Measurements from ENCODE around the gene MAN1B1.
"Not testable (repeated sequence)": the region's sequence is repeated elsewhere in the genome, so short reads cannot be mapped to it uniquely, and the experiment has no call there.

The MAN1B1 gene

GRCh38 chr9:137052293-137052692, 34.5 kb upstream of the MAN1B1 start:
- no peak for FAIRE-seq

GRCh38 chr9:137052998-137053943, 33.5 kb upstream of the MAN1B1 start:
- no peak for DNase-seq (ENCODE audit: insufficient read length, low spot score)
- FAIRE-seq: no peak

More at GRCh38 chr9:137052293-137052692, 34.5 kb upstream of the MAN1B1 start:
- no peak for DNase-seq (ENCODE audit: insufficient read length, low spot score)

- DNase-seq (ENCODE audit: insufficient read length, low spot score): no peak
- FAIRE-seq: no peak
These were observed 32.5 kb upstream of the MAN1B1 start, which contains the start of gene ENTPD2 for GRCh38 chr9:137053944-137054931. TSS of gene ENTPD2 (minus strand) at chr9:137054061. CDS start at chr9:137053997, 64 bp downstream.

GRCh38 chr9:137054932-137055384, 31.8 kb upstream of the MAN1B1 start:
- DNase-seq (ENCODE audit: insufficient read length, low spot score): no peak
- no peak for FAIRE-seq

GRCh38 chr9:137055385-137056364, 31.1 kb upstream of the MAN1B1 start:
- FAIRE-seq (no peak), DNase-seq (ENCODE audit: insufficient read length, low spot score) (no peak)

- DNase-seq (ENCODE audit: insufficient read length, low spot score) (no peak), FAIRE-seq (no peak)
These were observed 29.9 kb upstream of the MAN1B1 start for GRCh38 chr9:137056739-137057415.

- no peak for DNase-seq (ENCODE audit: insufficient read length, low spot score)
These were observed 29.2 kb upstream of the MAN1B1 start for GRCh38 chr9:137057545-137057944.

GRCh38 chr9:137058521-137059234, 28.1 kb upstream of the MAN1B1 start:
- FAIRE-seq (no peak), DNase-seq (ENCODE audit: insufficient read length, low spot score) (no peak)

More at GRCh38 chr9:137057545-137057944, 29.2 kb upstream of the MAN1B1 start:
- FAIRE-seq: no peak

GRCh38 chr9:137062384-137062783, 24.4 kb upstream of the MAN1B1 start:
- DNase-seq (ENCODE audit: insufficient read length, low spot score): no peak
- FAIRE-seq: no peak

- not testable (repeated sequence) for DNase-seq (ENCODE audit: insufficient read length, low spot score); FAIRE-seq
These were observed 24.0 kb upstream of the MAN1B1 start for GRCh38 chr9:137062798-137063197.

GRCh38 chr9:137063311-137064026, 23.3 kb upstream of the MAN1B1 start:
- DNase-seq (ENCODE audit: insufficient read length, low spot score) (no peak), FAIRE-seq (no peak)

- DNase-seq (ENCODE audit: insufficient read length, low spot score) (no peak), FAIRE-seq (peak; percentile 79)
These were observed 22.5 kb upstream of the MAN1B1 start for GRCh38 chr9:137064027-137064879.

GRCh38 chr9:137064880-137065164, 22.0 kb upstream of the MAN1B1 start:
- FAIRE-seq: no peak
- no peak for DNase-seq (ENCODE audit: insufficient read length, low spot score)

- FAIRE-seq: no peak
- no peak for DNase-seq (ENCODE audit: insufficient read length, low spot score)
These were observed 21.3 kb upstream of the MAN1B1 start for GRCh38 chr9:137065336-137065967.

GRCh38 chr9:137066096-137066861, 20.5 kb upstream of the MAN1B1 start:
- FAIRE-seq: no peak
- no peak for DNase-seq (ENCODE audit: insufficient read length, low spot score)
